GM10248 (cell line): Measurements from ENCODE around the gene NUTM2G.
"Not testable (repeated sequence)": the region's sequence is repeated elsewhere in the genome, so short reads cannot be mapped to it uniquely, and the experiment has no call there.

Experiments used
- CTCF ChIA-PET: fragments of 300-600 bp; sonication (Branson Sonifier 250); formaldehyde crosslinking; extraction: SDS; loops from one replicate; lab custom pipeline; 2021; ENCODE audit warnings: antibody characterized with exemption; lab: Yijun Ruan, JAX
- POLR2A ChIA-PET: fragments of 350-650 bp; sonication (Branson Sonifier 250); formaldehyde crosslinking; extraction: SDS; loops from one replicate; lab custom pipeline; 2020; ENCODE audit warnings: antibody characterized with exemption; lab: Yijun Ruan, JAX
- DNase-seq: peaks from one replicate; pipeline ENCODE4 v3.0.0; 2012; ENCODE audit errors: extremely low spot score
- CTCF ChIP-seq: IDR thresholded peaks from 2 replicates; pipeline ENCODE4 v1.5.1; 2012; ENCODE audit warnings: mild to moderate bottlenecking, low read depth; ENCODE audit errors: extremely low read depth, missing control alignments, control extremely low read depth

The NUTM2G gene

GRCh38 chr9:96928543-96928942, at the start of gene NUTM2G:
TSS of gene NUTM2G (plus strand) at chr9:96928843. CDS start at chr9:96929025, 182 bp downstream.
- DNase-seq, CTCF ChIA-PET, POLR2A ChIA-PET: not testable (repeated sequence)

- CTCF ChIA-PET: interaction anchor here (0.7 to 1.3 kb wide), 3 partner anchors 9 to 30 kb away, joined by 3 read pairs; partner anchors contain the start of gene ZNF782
- no peak for TF ChIP-seq CTCF
- no peak for DNase-seq
- POLR2A ChIA-PET: interaction anchor here (0.6 kb wide), 2 partner anchors 202 to 601 kb away, joined by 3 to 7 read pairs; no protein-coding TSS in a partner anchor
Observed at GRCh38 chr9:96883922-96884321, 44.7 kb upstream of the NUTM2G start.

- ChIA-PET CTCF (interaction anchor here (0.7 to 1.3 kb wide), 3 partner anchors 9 to 30 kb away, joined by 3 read pairs; partner anchors contain the start of gene ZNF782), POLR2A (interaction anchor here (0.6 kb wide), 1 partner anchor 601 kb away, joined by 7 read pairs; no protein-coding TSS in a partner anchor)
- TF ChIP-seq CTCF: no peak
- no peak for DNase-seq
Observed at GRCh38 chr9:96884443-96884842, 44.2 kb upstream of the NUTM2G start.

- ChIA-PET CTCF (no interaction called here), POLR2A (no interaction called here)
- no peak for DNase-seq
- TF ChIP-seq CTCF: no peak
Observed at GRCh38 chr9:96885424-96885823, 43.2 kb upstream of the NUTM2G start.

GRCh38 chr9:96888591-96888990, 40.1 kb upstream of the NUTM2G start:
- no peak for DNase-seq
- ChIA-PET POLR2A (no interaction called here), CTCF (interaction anchor here (1.8 kb wide), 1 partner anchor 9 kb away, joined by 6 read pairs; no protein-coding TSS in a partner anchor)
- TF ChIP-seq CTCF: no peak

- POLR2A ChIA-PET: no interaction called here
- CTCF ChIA-PET: no interaction called here
- DNase-seq: no peak
- no peak for TF ChIP-seq CTCF
Observed at GRCh38 chr9:96892131-96892530, 36.5 kb upstream of the NUTM2G start.

- CTCF ChIA-PET, DNase-seq, POLR2A ChIA-PET: not testable (repeated sequence)
Observed at GRCh38 chr9:96900010-96900409, 28.6 kb upstream of the NUTM2G start.

GRCh38 chr9:96904947-96905722, 23.5 kb upstream of the NUTM2G start:
- CTCF ChIA-PET, POLR2A ChIA-PET, DNase-seq: not testable (repeated sequence)

GRCh38 chr9:96908479-96908878, 20.2 kb upstream of the NUTM2G start:
- DNase-seq, POLR2A ChIA-PET, CTCF ChIA-PET: not testable (repeated sequence)

GRCh38 chr9:96915539-96915938, 13.1 kb upstream of the NUTM2G start:
- DNase-seq, CTCF ChIA-PET, POLR2A ChIA-PET: not testable (repeated sequence)

GRCh38 chr9:96916531-96916930, 12.1 kb upstream of the NUTM2G start:
- DNase-seq, POLR2A ChIA-PET, CTCF ChIA-PET: not testable (repeated sequence)

GRCh38 chr9:96918550-96918949, 10.1 kb upstream of the NUTM2G start:
- CTCF ChIA-PET, POLR2A ChIA-PET, DNase-seq: not testable (repeated sequence)
